HEK293 (cell line): Measurements from ENCODE around the gene CLASP1.

Source experiments
- CTCF ChIP-seq: fragments of 450-650 bp; formaldehyde crosslinking; IDR thresholded peaks from 2 replicates; pipeline ENCODE4 v1.5.1; 2016; ENCODE audit warnings: missing biosample characterization, missing genetic modification characterization
- PATZ1 ChIP-seq: fragments of 450-650 bp; formaldehyde crosslinking; IDR thresholded peaks from 2 replicates; pipeline ENCODE4 v1.5.1; 2016; ENCODE audit warnings: missing biosample characterization, missing genetic modification characterization
- ZBTB1 ChIP-seq: fragments of 450-650 bp; formaldehyde crosslinking; IDR thresholded peaks from 2 replicates; pipeline ENCODE4 v1.5.1; 2016; ENCODE audit warnings: missing biosample characterization, missing genetic modification characterization
- ZNF280D ChIP-seq: fragments of 450-650 bp; formaldehyde crosslinking; IDR thresholded peaks from 2 replicates; pipeline ENCODE4 v1.5.1; 2016; ENCODE audit warnings: missing biosample characterization, missing genetic modification characterization
- ZNF449 ChIP-seq: fragments of 450-650 bp; formaldehyde crosslinking; IDR thresholded peaks from 2 replicates; pipeline ENCODE4 v1.5.1; 2017; ENCODE audit warnings: missing biosample characterization, mild to moderate bottlenecking, missing genetic modification characterization, moderate library complexity

GRCh38 chr2:121456325-121456724 lies 192.9 kb downstream of the CLASP1 start:
- no peak for TF ChIP-seq CTCF (tag by site-specific recombination)
- no peak for TF ChIP-seq PATZ1 (tag by site-specific recombination)
- no peak for TF ChIP-seq ZBTB1 (tag by site-specific recombination)
- TF ChIP-seq ZNF280D (tag by site-specific recombination): no peak
- TF ChIP-seq ZNF449: no peak
